SU-DHL-6 (cell line): Measurements from ENCODE around the gene HMCN2.

Experiments
- EZH2phosphoT487 ChIP-seq: fragments of 200-600 bp; sonication (generic), shearing (Covaris generic); conservative IDR thresholded peaks from 2 replicates; pipeline ENCODE4 v1.6.1; 2018; ENCODE audit warnings: mild to moderate bottlenecking, antibody characterized with exemption, low read length, moderate library complexity, mixed read lengths
- TF ChIP-seq, protein P1 (sequence below): fragments of 200-600 bp; sonication (generic); IDR thresholded peaks from one replicate; pipeline ENCODE4 v1.5.1; 2017; ENCODE audit warnings: antibody characterized with exemption, mild to moderate bottlenecking, low read length, moderate library complexity; ENCODE audit not compliant: insufficient read depth, poor library complexity, severe bottlenecking

DNA sequence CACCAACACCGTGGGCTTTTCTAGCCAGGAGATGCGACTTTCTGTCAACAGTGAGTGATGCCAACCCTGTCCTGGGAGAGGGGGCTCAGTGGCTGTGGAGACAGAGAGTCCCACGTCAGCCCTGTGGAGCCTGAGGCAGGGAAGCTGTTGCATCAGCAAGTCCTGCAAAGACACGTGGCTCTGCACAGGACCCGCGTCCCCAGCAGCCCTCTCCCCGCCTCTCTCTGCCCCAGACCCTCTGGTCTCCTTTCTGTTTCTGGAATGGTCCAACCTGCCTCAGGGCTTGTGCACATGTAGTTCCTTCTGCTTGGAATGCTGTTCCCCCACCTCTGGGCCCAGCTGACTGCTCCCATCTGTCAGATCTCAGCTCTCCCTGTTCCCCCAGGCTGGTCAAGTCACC is 60.4 kb downstream of the HMCN2 start:
- TF ChIP-seq, protein P1, sequence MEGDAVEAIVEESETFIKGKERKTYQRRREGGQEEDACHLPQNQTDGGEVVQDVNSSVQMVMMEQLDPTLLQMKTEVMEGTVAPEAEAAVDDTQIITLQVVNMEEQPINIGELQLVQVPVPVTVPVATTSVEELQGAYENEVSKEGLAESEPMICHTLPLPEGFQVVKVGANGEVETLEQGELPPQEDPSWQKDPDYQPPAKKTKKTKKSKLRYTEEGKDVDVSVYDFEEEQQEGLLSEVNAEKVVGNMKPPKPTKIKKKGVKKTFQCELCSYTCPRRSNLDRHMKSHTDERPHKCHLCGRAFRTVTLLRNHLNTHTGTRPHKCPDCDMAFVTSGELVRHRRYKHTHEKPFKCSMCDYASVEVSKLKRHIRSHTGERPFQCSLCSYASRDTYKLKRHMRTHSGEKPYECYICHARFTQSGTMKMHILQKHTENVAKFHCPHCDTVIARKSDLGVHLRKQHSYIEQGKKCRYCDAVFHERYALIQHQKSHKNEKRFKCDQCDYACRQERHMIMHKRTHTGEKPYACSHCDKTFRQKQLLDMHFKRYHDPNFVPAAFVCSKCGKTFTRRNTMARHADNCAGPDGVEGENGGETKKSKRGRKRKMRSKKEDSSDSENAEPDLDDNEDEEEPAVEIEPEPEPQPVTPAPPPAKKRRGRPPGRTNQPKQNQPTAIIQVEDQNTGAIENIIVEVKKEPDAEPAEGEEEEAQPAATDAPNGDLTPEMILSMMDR = no peak
- no peak for TF ChIP-seq EZH2phosphoT487
